ENCODE results near the gene SLC34A1.

GRCh38 chr5:177388521-177389052 is 4.4 kb downstream of the SLC34A1 start:
- TF ChIP-seq CTCF (IDR thresholded peaks at IDR 0.05; ENCODE audit: low read length) (no peak), EZH2phosphoT487 (IDR thresholded peaks at IDR 0.05; ENCODE audit: low read length) (no peak)

All from MM.1S (cell line).